Measurements from ENCODE around the gene SCAF4.

The SCAF4 gene

GRCh38 chr21:31624961-31625491 is 106.9 kb downstream of the SCAF4 start:
- Histone ChIP-seq H3K4me3 (ENCODE audit: low read length) (no peak overlapping the region), H3K9ac (ENCODE audit: low read depth, low read length) (no peak overlapping the region), H3K4me2 (ENCODE audit: low read length) (no peak overlapping the region), H3K27me3 (ENCODE audit: control insufficient read depth, insufficient read depth, low read length) (peaks cover 6% of the 10 kb centered on the region), H3K9me3 (replicated peaks; ENCODE audit: low read length) (no peaks in the 10 kb centered on the region), H3K4me1 (ENCODE audit: control insufficient read depth, insufficient read depth, low read length) (peaks cover 7% of the 10 kb centered on the region), H3K36me3 (ENCODE audit: insufficient read depth, low read length) (no peaks in the 10 kb centered on the region)

GRCh38 chr21:31624181-31624580 is 107.7 kb downstream of the SCAF4 start:
- Histone ChIP-seq H3K9me3 (replicated peaks; ENCODE audit: low read length) (no peaks in the 10 kb centered on the region), H3K27me3 (ENCODE audit: control insufficient read depth, insufficient read depth, low read length) (peaks cover 6% of the 10 kb centered on the region), H3K4me3 (ENCODE audit: low read length) (no peak overlapping the region), H3K4me2 (ENCODE audit: low read length) (no peak overlapping the region), H3K36me3 (ENCODE audit: insufficient read depth, low read length) (no peaks in the 10 kb centered on the region), H3K4me1 (ENCODE audit: control insufficient read depth, insufficient read depth, low read length) (no peaks in the 10 kb centered on the region), H3K9ac (ENCODE audit: low read depth, low read length) (no peak overlapping the region)

GRCh38 chr21:31623664-31624063 is 108.3 kb downstream of the SCAF4 start:
- Histone ChIP-seq H3K9me3 (replicated peaks; ENCODE audit: low read length) (no peaks in the 10 kb centered on the region), H3K4me1 (ENCODE audit: control insufficient read depth, insufficient read depth, low read length) (no peaks in the 10 kb centered on the region), H3K4me3 (ENCODE audit: low read length) (no peak overlapping the region), H3K4me2 (ENCODE audit: low read length) (no peak overlapping the region), H3K27me3 (ENCODE audit: control insufficient read depth, insufficient read depth, low read length) (peaks cover 6% of the 10 kb centered on the region), H3K36me3 (ENCODE audit: insufficient read depth, low read length) (no peaks in the 10 kb centered on the region), H3K9ac (ENCODE audit: low read depth, low read length) (no peak overlapping the region)

GRCh38 chr21:31622397-31622796 is 109.5 kb downstream of the SCAF4 start:
- no peak overlapping the region for H3K4me3 ChIP-seq (ENCODE audit: low read length)
- peaks cover 6% of the 10 kb centered on the region for H3K27me3 ChIP-seq (ENCODE audit: control insufficient read depth, insufficient read depth, low read length)
- H3K4me2 ChIP-seq (ENCODE audit: low read length): no peak overlapping the region
- H3K4me1 ChIP-seq (ENCODE audit: control insufficient read depth, insufficient read depth, low read length): no peaks in the 10 kb centered on the region
- H3K9ac ChIP-seq (ENCODE audit: low read depth, low read length): no peak overlapping the region
- H3K36me3 ChIP-seq (ENCODE audit: insufficient read depth, low read length): no peaks in the 10 kb centered on the region
- no peaks in the 10 kb centered on the region for H3K9me3 ChIP-seq (replicated peaks; ENCODE audit: low read length)

Small RNAs within 50 kb of the gene (small RNA-seq; reads per million reads assigned to genes)
- gene RF01241: 0.21 reads per million

Data from skeletal muscle satellite cell (primary cell).